Esophagus muscularis mucosa (tissue), 4 donors: ENCODE results near the gene EPS8L3. TPM values are rescaled to one million over a fixed set of nuclear protein-coding genes. Genes with fewer than 3 reads are reported as not detected.

ENCODE experiments used
- DNase-seq: peaks from one replicate; pipeline ENCODE4 v3.0.0-alpha.2; 2017; ENCODE audit errors: extremely low spot score
- H3K27ac ChIP-seq, 4 donors: fragments of 200-600 bp; sonication (generic); replicated peaks in 1 of 4; 1 replicate in 3 of 4; 2 replicates in 1 of 4; pipeline ENCODE4 v1.5.1; 2016 to 2019; ENCODE audit warnings: mild to moderate bottlenecking in 1 of 4
- H3K27me3 ChIP-seq, 4 donors: fragments of 200-600 bp; sonication (generic); one replicate each; pipeline versions ENCODE4 v1.5.1 to v1.6.0; 2016 to 2019
- H3K36me3 ChIP-seq, 4 donors: fragments of 200-600 bp; sonication (generic); one replicate each; pipeline ENCODE4 v1.5.1; 2016 to 2019
- H3K4me1 ChIP-seq, 4 donors: fragments of 200-600 bp; sonication (generic); one replicate each; pipeline ENCODE4 v1.5.1; 2016 to 2019
- H3K4me3 ChIP-seq, 4 donors: fragments of 200-600 bp; sonication (generic); 1 replicate in 2 of 4; 2 replicates in 2 of 4; pipeline ENCODE4 v1.5.1; 2016 to 2019; ENCODE audit warnings: mild to moderate bottlenecking in 4 of 4, moderate library complexity in 1 of 4
- H3K9me3 ChIP-seq, 4 donors: fragments of 200-600 bp; sonication (generic); 1 replicate in 3 of 4; 2 replicates in 1 of 4; pipeline ENCODE4 v1.5.1; 2016 to 2019
- EP300 ChIP-seq: sonication (generic); formaldehyde crosslinking; IDR thresholded peaks from one replicate; pipeline ENCODE4 v1.6.1; 2017; ENCODE audit warnings: antibody characterized with exemption
- POLR2A ChIP-seq: fragments of 450-650 bp; IDR thresholded peaks from one replicate; pipeline ENCODE4 v1.6.1; 2017; ENCODE audit warnings: antibody characterized with exemption, moderate library complexity, mild to moderate bottlenecking, low read depth
- POLR2AphosphoS5 ChIP-seq, 2 donors: sonication (generic); formaldehyde crosslinking; IDR thresholded peaks; one replicate each; pipeline ENCODE4 v1.6.1; 2017; ENCODE audit warnings: antibody characterized with exemption in 2 of 2
- WGBS: methylation state at CpG from one replicate; pipeline ENCODE4 v1.1.5; 2018; 5-methylcytosine and 5-hydroxymethylcytosine counted together
- intact Hi-C: fragments of 100-400 bp; cut with DNase I; formaldehyde crosslinking; loops from one replicate; pipeline ENCODE4 v1.15.1; 2023
- total RNA-seq, 4 donors: library from RNA; depleted of rRNA; stranded (reverse); fragments of >200 nt; gene quantifications; one replicate each; pipeline versions ENCODE4 v1.1.0 to v1.2.1, GENCODE V29; 2016
- TF ChIP-seq, protein P1 (sequence below), 3 experiments: fragments of 200-600 bp in 2 of 3; fragments of 450-650 bp in 1 of 3; sonication (generic) in 2 of 3; IDR thresholded peaks; one replicate each; pipeline ENCODE4 v1.5.1; 2017 to 2019; ENCODE audit warnings: antibody characterized with exemption in 3 of 3, mild to moderate bottlenecking in 2 of 3, moderate library complexity in 1 of 3

The EPS8L3 gene
- total RNA-seq, 4 donors from 2014 or later = 0.52 TPM; not detected in 3

- Histone ChIP-seq H3K27ac (peak overlapping the region; percentile 47 to 55 (median 50)), H3K27me3 (no peaks in the 10 kb centered on the region), H3K36me3 (no peaks in the 10 kb centered on the region), H3K4me3 (no peak overlapping the region), H3K4me1 (peaks cover 19 to 52% (median 45%) of the 10 kb centered on the region in 4 donors), H3K9me3 (peaks cover 0 to 6% (median 0%) of the 10 kb centered on the region in 4 donors)
- intact Hi-C loops = no loop called here
- no peak for DNase-seq
- TF ChIP-seq, protein P1, sequence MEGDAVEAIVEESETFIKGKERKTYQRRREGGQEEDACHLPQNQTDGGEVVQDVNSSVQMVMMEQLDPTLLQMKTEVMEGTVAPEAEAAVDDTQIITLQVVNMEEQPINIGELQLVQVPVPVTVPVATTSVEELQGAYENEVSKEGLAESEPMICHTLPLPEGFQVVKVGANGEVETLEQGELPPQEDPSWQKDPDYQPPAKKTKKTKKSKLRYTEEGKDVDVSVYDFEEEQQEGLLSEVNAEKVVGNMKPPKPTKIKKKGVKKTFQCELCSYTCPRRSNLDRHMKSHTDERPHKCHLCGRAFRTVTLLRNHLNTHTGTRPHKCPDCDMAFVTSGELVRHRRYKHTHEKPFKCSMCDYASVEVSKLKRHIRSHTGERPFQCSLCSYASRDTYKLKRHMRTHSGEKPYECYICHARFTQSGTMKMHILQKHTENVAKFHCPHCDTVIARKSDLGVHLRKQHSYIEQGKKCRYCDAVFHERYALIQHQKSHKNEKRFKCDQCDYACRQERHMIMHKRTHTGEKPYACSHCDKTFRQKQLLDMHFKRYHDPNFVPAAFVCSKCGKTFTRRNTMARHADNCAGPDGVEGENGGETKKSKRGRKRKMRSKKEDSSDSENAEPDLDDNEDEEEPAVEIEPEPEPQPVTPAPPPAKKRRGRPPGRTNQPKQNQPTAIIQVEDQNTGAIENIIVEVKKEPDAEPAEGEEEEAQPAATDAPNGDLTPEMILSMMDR (IDR thresholded peaks at IDR 0.05) = no peak
- TF ChIP-seq POLR2AphosphoS5 (IDR thresholded peaks at IDR 0.05) = peak; percentile 33 to 34
- no peak for TF ChIP-seq EP300
- 33% methylated on average over 6 of the region's 8 CpGs for WGBS
Measured at GRCh38 chr1:109783436-109783835, 19.7 kb upstream of the EPS8L3 start.

DNA sequence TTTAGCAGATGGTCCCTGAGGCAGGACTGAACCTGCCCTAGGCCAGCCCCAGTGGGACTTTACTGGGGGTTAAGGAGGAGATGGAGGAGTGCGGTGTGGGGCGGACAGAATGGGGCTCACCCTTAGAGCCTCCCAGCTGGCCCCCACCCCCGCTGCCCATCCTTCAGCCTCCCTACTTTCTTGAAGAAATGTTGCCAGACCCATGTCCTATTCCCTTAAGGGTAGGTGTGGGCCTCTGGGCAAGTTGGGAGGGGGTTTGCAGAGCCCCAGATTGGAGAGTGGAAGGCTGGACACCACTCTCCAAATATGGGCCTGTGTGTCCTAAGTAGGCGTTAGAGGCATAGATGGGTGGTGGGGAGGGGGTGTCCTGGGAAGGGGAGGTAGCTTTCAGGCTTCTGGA lies 19.2 kb upstream of the EPS8L3 start:
- Histone ChIP-seq H3K4me3 (no peak overlapping the region), H3K27me3 (no peaks in the 10 kb centered on the region), H3K9me3 (peaks cover 0 to 6% (median 0%) of the 10 kb centered on the region in 4 donors), H3K27ac (peak overlapping the region; percentile 47 to 55 (median 50)), H3K36me3 (no peaks in the 10 kb centered on the region), H3K4me1 (peaks cover 19 to 52% (median 45%) of the 10 kb centered on the region in 4 donors)
- DNase-seq = no peak
- intact Hi-C loops = no loop called here
- 81% methylated on average over 2 of the region's 4 CpGs for WGBS
- TF ChIP-seq EP300 (no peak), POLR2A (no peak), POLR2AphosphoS5 (IDR thresholded peaks at IDR 0.05) (no peak)
- TF ChIP-seq, protein P1 (IDR thresholded peaks at IDR 0.05) = no peak

GRCh38 chr1:109782514-109782913 lies 18.8 kb upstream of the EPS8L3 start:
- no peak for TF ChIP-seq POLR2AphosphoS5 (IDR thresholded peaks at IDR 0.05)
- TF ChIP-seq POLR2A = no peak
- TF ChIP-seq EP300 = no peak
- TF ChIP-seq, protein P1 (IDR thresholded peaks at IDR 0.05) = no peak
- DNase-seq = no peak
- intact Hi-C loops = no loop called here
- peaks cover 0 to 6% (median 0%) of the 10 kb centered on the region in 4 donors for H3K9me3 ChIP-seq
- H3K4me1 ChIP-seq = peaks cover 19 to 52% (median 45%) of the 10 kb centered on the region in 4 donors
- H3K36me3 ChIP-seq = no peaks in the 10 kb centered on the region
- no peak overlapping the region for H3K4me3 ChIP-seq
- peak overlapping the region in 3 of 4 donors; percentile 47 to 55 (median 51) for H3K27ac ChIP-seq
- H3K27me3 ChIP-seq = no peaks in the 10 kb centered on the region
- WGBS = no CpG with 5 or more reads among the region's 1 CpG

- H3K4me3 ChIP-seq = no peak overlapping the region
- WGBS = 65% methylated on average over 2 of the region's 2 CpGs
- DNase-seq = no peak
- no peak overlapping the region for H3K27ac ChIP-seq
- no peak for TF ChIP-seq POLR2AphosphoS5 (IDR thresholded peaks at IDR 0.05)
- TF ChIP-seq, protein P1 (IDR thresholded peaks at IDR 0.05) = no peak
- no peak for TF ChIP-seq POLR2A
- no peak for TF ChIP-seq EP300
- intact Hi-C loops = no loop called here
- H3K36me3 ChIP-seq = no peaks in the 10 kb centered on the region
- H3K9me3 ChIP-seq = peaks cover 0 to 6% (median 0%) of the 10 kb centered on the region in 4 donors
- no peaks in the 10 kb centered on the region for H3K27me3 ChIP-seq
- peaks cover 25 to 53% (median 44%) of the 10 kb centered on the region in 4 donors for H3K4me1 ChIP-seq
Measured at GRCh38 chr1:109781806-109782205, 18.1 kb upstream of the EPS8L3 start.

DNA sequence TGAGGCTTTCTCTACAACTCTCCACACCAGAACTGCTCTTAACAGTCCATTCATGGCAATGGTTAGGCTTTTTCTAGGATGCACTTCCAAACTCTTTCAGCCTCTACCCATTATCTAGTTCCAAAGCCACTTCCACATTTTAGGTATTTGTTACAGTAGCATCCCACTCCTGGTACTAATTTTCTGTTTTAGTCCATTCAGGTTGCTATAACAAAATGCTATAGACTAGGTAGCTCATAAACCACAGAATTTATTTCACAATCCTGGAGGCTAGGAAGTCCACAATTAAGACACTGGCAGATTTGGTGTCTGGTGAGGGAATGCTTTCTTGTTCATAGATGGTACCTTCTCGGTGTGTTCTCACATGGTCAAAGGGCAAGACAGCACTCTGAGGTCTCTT lies 17.3 kb upstream of the EPS8L3 start:
- peaks cover 0 to 6% (median 0%) of the 10 kb centered on the region in 4 donors for H3K9me3 ChIP-seq
- H3K36me3 ChIP-seq = no peaks in the 10 kb centered on the region
- H3K27me3 ChIP-seq = no peaks in the 10 kb centered on the region
- no peak overlapping the region for H3K4me3 ChIP-seq
- no peak for DNase-seq
- H3K27ac ChIP-seq = no peak overlapping the region
- peaks cover 19 to 47% (median 36%) of the 10 kb centered on the region in 4 donors for H3K4me1 ChIP-seq
- 100% methylated on average over 1 of the region's 1 CpG for WGBS
- intact Hi-C loops = no loop called here
- TF ChIP-seq POLR2A (no peak), EP300 (no peak), POLR2AphosphoS5 (IDR thresholded peaks at IDR 0.05) (no peak)
- TF ChIP-seq, protein P1 (IDR thresholded peaks at IDR 0.05) = no peak
